ENCODE measurements around the gene PRKCE.

Gene PRKCE

DNA sequence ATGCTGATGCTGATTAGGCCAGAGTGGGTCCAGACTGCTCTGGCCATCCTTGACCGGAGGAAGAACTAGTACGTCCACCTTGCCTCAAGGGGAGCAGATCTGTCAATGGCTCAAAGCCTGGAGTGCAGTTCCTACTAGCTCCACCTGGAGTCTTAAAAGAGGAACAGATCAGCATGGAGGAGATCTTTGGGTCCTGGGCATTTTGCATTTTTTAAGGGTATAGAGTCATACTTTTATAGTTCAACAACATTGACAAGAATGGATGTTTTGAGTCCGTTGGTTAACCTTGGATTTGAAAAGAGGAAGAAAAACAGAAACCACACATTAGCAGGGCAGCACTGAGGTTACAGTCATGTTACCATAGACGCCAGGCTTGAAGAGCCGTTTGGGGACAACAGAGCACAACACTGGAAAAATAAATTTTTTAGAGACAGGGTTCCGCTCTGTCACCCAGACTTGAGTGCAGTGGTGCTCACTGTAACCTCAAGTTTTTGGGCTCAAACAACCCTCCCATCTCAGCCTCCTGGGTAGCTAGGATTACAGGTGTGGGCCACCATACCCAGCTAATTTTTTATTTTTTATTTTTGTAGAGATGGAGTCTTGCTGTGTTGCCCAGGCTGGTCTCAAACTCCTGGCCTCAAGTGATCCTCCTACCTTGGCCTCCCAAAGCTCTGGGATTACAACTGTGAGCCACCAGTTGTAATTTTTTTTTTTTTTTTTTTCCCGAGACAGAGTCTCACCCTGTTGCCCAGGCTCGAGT, 78.5 kb downstream of the PRKCE start:
- TF ChIP-seq, protein P1, sequence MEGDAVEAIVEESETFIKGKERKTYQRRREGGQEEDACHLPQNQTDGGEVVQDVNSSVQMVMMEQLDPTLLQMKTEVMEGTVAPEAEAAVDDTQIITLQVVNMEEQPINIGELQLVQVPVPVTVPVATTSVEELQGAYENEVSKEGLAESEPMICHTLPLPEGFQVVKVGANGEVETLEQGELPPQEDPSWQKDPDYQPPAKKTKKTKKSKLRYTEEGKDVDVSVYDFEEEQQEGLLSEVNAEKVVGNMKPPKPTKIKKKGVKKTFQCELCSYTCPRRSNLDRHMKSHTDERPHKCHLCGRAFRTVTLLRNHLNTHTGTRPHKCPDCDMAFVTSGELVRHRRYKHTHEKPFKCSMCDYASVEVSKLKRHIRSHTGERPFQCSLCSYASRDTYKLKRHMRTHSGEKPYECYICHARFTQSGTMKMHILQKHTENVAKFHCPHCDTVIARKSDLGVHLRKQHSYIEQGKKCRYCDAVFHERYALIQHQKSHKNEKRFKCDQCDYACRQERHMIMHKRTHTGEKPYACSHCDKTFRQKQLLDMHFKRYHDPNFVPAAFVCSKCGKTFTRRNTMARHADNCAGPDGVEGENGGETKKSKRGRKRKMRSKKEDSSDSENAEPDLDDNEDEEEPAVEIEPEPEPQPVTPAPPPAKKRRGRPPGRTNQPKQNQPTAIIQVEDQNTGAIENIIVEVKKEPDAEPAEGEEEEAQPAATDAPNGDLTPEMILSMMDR (IDR thresholded peaks at IDR 0.05; ENCODE audit: borderline replicate concordance, insufficient read depth, low read depth, low read length): peak; percentile 68; the same call in 1 of the 2 replicates
- H3K4me3 ChIP-seq (ENCODE audit: low read depth, low read length): no peak overlapping the region

DNA sequence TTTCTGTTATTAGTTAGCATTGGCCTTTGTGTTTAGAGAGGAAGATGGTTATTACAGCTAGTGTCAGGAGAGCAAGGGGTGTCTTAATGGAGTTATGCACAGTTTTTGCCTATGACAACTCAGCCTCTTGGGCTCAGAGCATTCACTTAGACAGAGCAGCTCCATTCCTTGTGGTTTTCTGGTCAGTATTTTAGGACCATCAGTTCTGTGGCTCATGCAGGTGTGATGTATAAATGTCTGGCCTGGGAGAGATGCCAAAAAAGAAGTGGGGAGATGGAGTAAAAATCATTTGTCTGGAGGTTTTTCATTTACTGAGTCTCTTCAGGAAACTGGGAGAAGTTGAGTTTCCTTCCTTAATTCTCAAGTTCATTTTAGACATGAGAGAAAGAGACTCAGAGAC, 79.7 kb downstream of the PRKCE start:
- TF ChIP-seq, protein P1 (IDR thresholded peaks at IDR 0.05; ENCODE audit: borderline replicate concordance, insufficient read depth, low read depth, low read length): no peak
- no peak overlapping the region for H3K4me3 ChIP-seq (ENCODE audit: low read depth, low read length)

DNA sequence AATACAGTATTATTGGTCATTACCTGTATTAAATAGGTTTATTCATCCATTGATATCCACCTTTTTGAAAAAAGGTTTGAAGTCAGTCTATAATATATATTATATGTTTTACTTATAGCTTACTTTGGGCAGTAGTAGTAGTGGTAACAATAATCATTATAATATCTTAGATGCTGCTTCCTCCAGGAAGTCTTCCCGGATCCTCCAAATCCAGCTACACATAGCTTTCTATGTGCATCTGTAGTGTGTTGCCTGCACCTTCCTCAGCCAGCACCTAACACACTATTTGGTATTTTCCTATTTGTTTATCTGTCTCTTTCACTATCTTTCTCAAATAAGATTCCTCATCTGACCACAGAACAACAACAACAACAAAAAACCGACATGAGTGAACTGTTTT, 81.0 kb downstream of the PRKCE start:
- H3K4me3 ChIP-seq (ENCODE audit: low read depth, low read length): no peak overlapping the region
- TF ChIP-seq, protein P1 (IDR thresholded peaks at IDR 0.05; ENCODE audit: borderline replicate concordance, insufficient read depth, low read depth, low read length): no peak

DNA sequence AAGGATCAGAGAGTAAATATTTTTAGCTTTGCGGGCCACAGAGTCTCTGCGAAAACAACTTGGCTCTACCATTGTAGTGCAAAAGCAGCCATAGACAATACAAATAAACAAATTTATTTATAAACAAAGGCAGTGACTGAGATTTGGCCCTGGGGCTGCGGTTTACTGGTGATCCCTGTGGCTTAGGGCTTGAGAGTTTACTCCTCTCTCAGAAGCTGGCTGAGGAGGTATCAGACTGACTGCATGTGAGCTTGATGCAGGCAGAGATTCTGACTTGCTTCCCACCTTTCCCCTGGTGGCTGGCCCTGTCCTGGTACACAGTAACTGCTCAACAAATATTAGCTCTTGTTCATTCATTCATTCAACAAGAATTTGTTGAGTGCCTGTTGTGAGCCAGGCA, 81.5 kb downstream of the PRKCE start:
- TF ChIP-seq, protein P1 (IDR thresholded peaks at IDR 0.05; ENCODE audit: borderline replicate concordance, insufficient read depth, low read depth, low read length): no peak
- no peak overlapping the region for H3K4me3 ChIP-seq (ENCODE audit: low read depth, low read length)

- TF ChIP-seq, protein P1 (IDR thresholded peaks at IDR 0.05; ENCODE audit: borderline replicate concordance, insufficient read depth, low read depth, low read length): no peak
- no peak overlapping the region for H3K4me3 ChIP-seq (ENCODE audit: low read depth, low read length)
Measured at GRCh38 chr2:45734336-45734735, 82.9 kb downstream of the PRKCE start.

- TF ChIP-seq, protein P1 (IDR thresholded peaks at IDR 0.05; ENCODE audit: borderline replicate concordance, insufficient read depth, low read depth, low read length): 0 out of 2 replicates have a peak, but pooled peaks have one; percentile 0
- no peak overlapping the region for H3K4me3 ChIP-seq (ENCODE audit: low read depth, low read length)
Measured at GRCh38 chr2:45734952-45735351, 83.5 kb downstream of the PRKCE start.
